Measurements from ENCODE around the gene ULBP1. TPM values are rescaled to one million over a fixed set of nuclear protein-coding genes. Genes with fewer than 3 reads are reported as not detected.
A peak's percentile ranks its signal among the peaks of the same experiment; 100 is the strongest.
"Not testable (repeated sequence)": the region's sequence is repeated elsewhere in the genome, so short reads cannot be mapped to it uniquely, and the experiment has no call there.

Gene ULBP1
- total RNA-seq, 2 experiments from 2014 or later = 2.1 to 2.3 TPM

- Mint-ChIP-seq H3K4me1 (peaks cover 19% of the 10 kb centered on the region), H3K4me3 (no peak overlapping the region), H3K9me3 (no peaks in the 10 kb centered on the region), H3K27ac (no peak overlapping the region), H3K27me3 (peaks cover 79% of the 10 kb centered on the region), H3K36me3 (ENCODE audit: low read depth) (peaks cover 3% of the 10 kb centered on the region)
- ChIA-PET CTCF (interaction anchor here (1.3 kb wide), 1 partner anchor 22 kb away, joined by 4 read pairs; no protein-coding TSS in a partner anchor), POLR2A (no interaction called here)
- DNase-seq = no peak
These were observed 31.6 kb downstream of the ULBP1 start for GRCh38 chr6:149995235-149995750.

DNA sequence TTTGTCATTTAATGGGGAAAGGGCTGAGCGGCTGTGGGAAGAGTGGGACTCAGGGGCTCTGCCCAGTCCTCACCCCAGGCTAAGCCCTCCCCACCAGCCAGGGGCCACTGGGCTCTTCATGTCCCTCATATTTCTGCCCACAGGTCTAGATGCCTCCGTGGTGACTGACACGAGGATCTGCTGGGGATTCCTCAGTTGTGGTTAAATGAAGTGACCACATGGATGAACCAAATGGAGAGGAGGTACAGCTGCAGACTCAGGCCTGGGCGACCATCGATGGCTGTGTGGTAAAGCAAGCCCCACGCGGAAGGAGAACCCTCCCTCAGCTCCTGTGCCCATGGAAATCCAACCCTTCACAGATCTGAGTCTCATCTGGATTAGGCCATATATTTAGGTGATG lies 32.2 kb downstream of the ULBP1 start:
- H3K27me3 Mint-ChIP-seq = peaks cover 78% of the 10 kb centered on the region
- no peak for DNase-seq
- H3K4me3 Mint-ChIP-seq = no peak overlapping the region
- H3K36me3 Mint-ChIP-seq (ENCODE audit: low read depth) = no peaks in the 10 kb centered on the region
- H3K4me1 Mint-ChIP-seq = peaks cover 19% of the 10 kb centered on the region
- ChIA-PET POLR2A (no interaction called here), CTCF (no interaction called here)
- no peaks in the 10 kb centered on the region for H3K9me3 Mint-ChIP-seq
- H3K27ac Mint-ChIP-seq = no peak overlapping the region

GRCh38 chr6:149999636-150000035 lies 35.9 kb downstream of the ULBP1 start:
- no peak overlapping the region for H3K27ac Mint-ChIP-seq
- ChIA-PET POLR2A (interaction anchor here (1.2 kb wide), 1 partner anchor 9 kb away, joined by 3 read pairs; no protein-coding TSS in a partner anchor), CTCF (interaction anchor here (1.0 kb wide), 1 partner anchor 72 kb away, joined by 3 read pairs; no protein-coding TSS in a partner anchor)
- no peaks in the 10 kb centered on the region for H3K9me3 Mint-ChIP-seq
- no peak overlapping the region for H3K4me3 Mint-ChIP-seq
- H3K4me1 Mint-ChIP-seq = peaks cover 36% of the 10 kb centered on the region
- H3K36me3 Mint-ChIP-seq (ENCODE audit: low read depth) = peaks cover 4% of the 10 kb centered on the region
- H3K27me3 Mint-ChIP-seq = peaks cover 51% of the 10 kb centered on the region
- no peak for DNase-seq

GRCh38 chr6:150001295-150002008 lies 37.7 kb downstream of the ULBP1 start:
- no peak overlapping the region for H3K27ac Mint-ChIP-seq
- peaks cover 44% of the 10 kb centered on the region for H3K27me3 Mint-ChIP-seq
- peaks cover 42% of the 10 kb centered on the region for H3K4me1 Mint-ChIP-seq
- CTCF ChIA-PET = no interaction called here
- H3K9me3 Mint-ChIP-seq = no peaks in the 10 kb centered on the region
- peaks cover 4% of the 10 kb centered on the region for H3K36me3 Mint-ChIP-seq (ENCODE audit: low read depth)
- DNase-seq = no peak
- no peak overlapping the region for H3K4me3 Mint-ChIP-seq
- POLR2A ChIA-PET = no interaction called here

- POLR2A ChIA-PET = interaction anchor here (1.0 kb wide), 1 partner anchor 136 kb away, joined by 3 read pairs; no protein-coding TSS in a partner anchor
- Mint-ChIP-seq H3K4me1 (peaks cover 48% of the 10 kb centered on the region), H3K27ac (no peak overlapping the region), H3K36me3 (ENCODE audit: low read depth) (peaks cover 4% of the 10 kb centered on the region), H3K27me3 (peaks cover 33% of the 10 kb centered on the region), H3K9me3 (no peaks in the 10 kb centered on the region), H3K4me3 (no peak overlapping the region)
- no peak for DNase-seq
- CTCF ChIA-PET = no interaction called here
These were observed 39.0 kb downstream of the ULBP1 start for GRCh38 chr6:150002710-150003109.

GRCh38 chr6:150003599-150003998 lies 39.9 kb downstream of the ULBP1 start:
- H3K27ac Mint-ChIP-seq, POLR2A ChIA-PET, H3K9me3 Mint-ChIP-seq: not testable (repeated sequence)

DNA sequence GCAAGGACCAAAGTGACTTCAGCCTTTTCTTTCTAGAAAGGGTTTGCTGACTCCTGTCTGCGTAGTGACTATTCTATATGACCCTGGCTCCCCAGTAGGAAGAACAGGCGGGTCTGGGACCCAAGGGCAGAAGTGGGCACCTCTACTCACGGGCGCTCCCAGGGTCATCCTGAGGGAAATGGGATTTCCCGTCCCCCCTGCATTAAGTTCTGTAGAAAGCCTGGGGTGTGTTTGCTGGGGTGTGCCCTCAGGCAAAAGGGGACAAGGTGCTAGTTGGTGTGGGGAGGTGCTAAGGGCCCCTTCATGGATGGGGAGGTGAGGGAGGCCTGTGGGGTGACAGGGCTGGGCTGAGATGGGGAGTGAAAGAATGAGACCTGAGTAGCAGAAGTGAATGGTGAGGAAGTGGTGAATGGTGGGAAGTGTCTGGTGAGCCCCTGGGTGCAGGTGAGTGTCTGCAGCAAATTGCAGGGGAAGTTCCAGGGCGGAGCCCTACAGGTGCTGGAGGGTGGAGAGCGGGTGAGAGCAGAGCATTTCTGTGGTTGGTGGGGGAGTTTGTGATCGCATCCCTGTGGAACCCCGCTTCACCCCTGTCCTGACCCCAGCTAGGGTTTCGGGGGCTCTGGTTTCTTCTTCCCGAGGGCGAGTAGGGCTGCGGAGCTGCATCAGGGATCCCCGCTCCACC lies 40.5 kb downstream of the ULBP1 start:
- Mint-ChIP-seq H3K27me3 (peaks cover 34% of the 10 kb centered on the region), H3K9me3 (no peaks in the 10 kb centered on the region), H3K36me3 (ENCODE audit: low read depth) (peaks cover 4% of the 10 kb centered on the region), H3K4me1 (peaks cover 54% of the 10 kb centered on the region), H3K27ac (peak overlapping the region; percentile 78), H3K4me3 (peak overlapping the region; percentile 84)
- DNase-seq = peak; percentile 59
- ChIA-PET POLR2A (interaction anchor here (0.6 to 0.8 kb wide), 2 partner anchors 13 to 65 kb away, joined by 3 read pairs; no protein-coding TSS in a partner anchor), CTCF (no interaction called here)

More at GRCh38 chr6:150003599-150003998, 39.9 kb downstream of the ULBP1 start:
- DNase-seq; H3K4me3 Mint-ChIP-seq; H3K36me3 Mint-ChIP-seq (ENCODE audit: low read depth); CTCF ChIA-PET: not testable (repeated sequence)
- peaks cover 33% of the 10 kb centered on the region for H3K27me3 Mint-ChIP-seq
- H3K4me1 Mint-ChIP-seq = peaks cover 51% of the 10 kb centered on the region

DNA sequence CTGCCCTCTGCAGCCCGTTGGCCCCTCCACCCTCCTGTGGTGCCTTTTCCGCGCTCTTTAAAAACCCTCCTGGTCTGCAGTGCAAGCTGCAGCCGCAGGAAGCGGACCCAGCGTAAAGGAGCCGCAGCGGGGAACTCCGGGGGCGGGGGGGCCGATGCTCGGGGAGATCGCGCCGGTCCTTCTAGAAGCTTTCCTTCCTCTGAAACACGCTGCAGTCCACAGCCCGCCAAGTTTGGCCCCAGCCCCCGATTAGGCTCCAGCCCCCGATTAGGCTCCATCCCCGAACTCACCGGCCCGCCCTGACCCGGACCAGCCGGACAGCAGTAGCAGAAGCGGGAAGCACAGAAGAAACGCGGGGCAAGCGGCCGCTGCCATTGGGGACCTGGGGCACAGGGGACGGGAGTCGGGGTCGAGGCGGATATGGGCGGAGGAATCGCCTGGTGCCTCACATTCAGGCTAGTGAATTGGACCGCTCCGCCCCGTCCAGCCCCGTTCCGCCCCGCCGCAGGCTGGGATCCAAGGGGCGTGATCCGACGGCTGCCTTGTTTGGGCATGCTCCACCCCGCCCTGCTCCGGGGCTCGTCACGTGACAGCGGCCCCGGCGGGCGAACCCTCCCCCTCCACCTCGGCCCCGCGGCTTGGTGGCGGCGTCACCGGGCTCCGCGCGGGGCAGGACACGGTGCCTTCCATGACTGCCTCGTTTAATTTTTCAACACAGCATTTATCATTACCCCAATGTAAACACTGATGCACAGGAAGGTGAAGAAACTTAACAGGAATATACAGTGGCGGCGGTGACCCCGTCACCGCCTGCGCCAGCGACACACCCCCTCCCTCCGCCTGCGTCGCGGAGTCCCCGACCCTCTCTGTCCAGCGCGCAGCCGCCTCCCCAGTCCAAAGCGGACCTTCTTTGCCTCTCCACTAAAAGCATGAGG lies 41.3 kb downstream of the ULBP1 start:
- H3K4me1 Mint-ChIP-seq = peaks cover 54% of the 10 kb centered on the region
- H3K9me3 Mint-ChIP-seq = no peaks in the 10 kb centered on the region
- DNase-seq = peak; percentile 95
- POLR2A ChIA-PET = interaction anchor here (0.6 to 0.8 kb wide), 2 partner anchors 13 to 66 kb away, joined by 3 read pairs; no protein-coding TSS in a partner anchor
- peaks cover 35% of the 10 kb centered on the region for H3K27me3 Mint-ChIP-seq
- H3K27ac Mint-ChIP-seq = peak overlapping the region; percentile 78
- H3K36me3 Mint-ChIP-seq (ENCODE audit: low read depth) = peaks cover 4% of the 10 kb centered on the region
- CTCF ChIA-PET = no interaction called here
- peak overlapping the region; percentile 84 for H3K4me3 Mint-ChIP-seq

- CTCF ChIA-PET = interaction anchor here (1.2 to 1.5 kb wide), 2 partner anchors 46 to 65 kb away, joined by 5 read pairs; no protein-coding TSS in a partner anchor
- H3K9me3 Mint-ChIP-seq = no peaks in the 10 kb centered on the region
- H3K36me3 Mint-ChIP-seq (ENCODE audit: low read depth) = peaks cover 4% of the 10 kb centered on the region
- DNase-seq = peak; percentile 17
- peaks cover 45% of the 10 kb centered on the region for H3K4me1 Mint-ChIP-seq
- POLR2A ChIA-PET = no interaction called here
- peak overlapping the region; percentile 84 for H3K4me3 Mint-ChIP-seq
- no peak overlapping the region for H3K27ac Mint-ChIP-seq
- peaks cover 34% of the 10 kb centered on the region for H3K27me3 Mint-ChIP-seq
These were observed 42.3 kb downstream of the ULBP1 start for GRCh38 chr6:150005761-150006651.

DNA sequence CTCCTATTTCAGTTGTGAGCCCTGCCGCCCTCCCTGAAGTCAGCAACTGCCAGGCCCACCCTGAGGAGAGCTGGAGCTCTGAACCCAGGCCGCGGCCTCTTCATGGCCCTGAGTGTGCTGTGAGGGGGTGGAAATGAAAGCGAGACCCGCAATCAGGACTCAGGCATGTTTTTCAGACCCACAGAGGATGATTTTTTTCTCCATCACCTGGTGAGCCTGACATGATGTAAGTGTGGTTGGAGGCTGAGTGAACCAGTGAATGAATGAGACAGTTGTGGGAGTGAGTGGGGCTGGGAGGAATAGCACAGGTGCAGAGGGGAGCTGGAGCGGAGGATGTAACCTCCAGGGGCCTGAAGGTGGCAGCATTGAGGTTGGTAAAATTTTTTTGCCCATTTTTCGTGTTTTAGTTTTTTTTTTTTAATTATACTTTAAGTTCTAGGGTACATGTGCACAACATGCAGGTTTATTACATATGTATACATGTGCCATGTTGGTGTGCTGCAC lies 43.3 kb downstream of the ULBP1 start:
- Mint-ChIP-seq H3K4me1 (peaks cover 34% of the 10 kb centered on the region), H3K36me3 (ENCODE audit: low read depth) (peaks cover 4% of the 10 kb centered on the region), H3K4me3 (no peak overlapping the region), H3K27me3 (peaks cover 41% of the 10 kb centered on the region), H3K9me3 (no peaks in the 10 kb centered on the region), H3K27ac (no peak overlapping the region)
- ChIA-PET CTCF (interaction anchor here (0.7 to 1.5 kb wide), 6 partner anchors 10 to 64 kb away, joined by 3 to 11 read pairs (median 4); no protein-coding TSS in a partner anchor), POLR2A (interaction anchor here (0.7 kb wide), 1 partner anchor 10 kb away, joined by 3 read pairs; no protein-coding TSS in a partner anchor)
- DNase-seq = peak; percentile 47

- DNase-seq = peak; percentile 53
- H3K4me1 Mint-ChIP-seq = peaks cover 29% of the 10 kb centered on the region
- CTCF ChIA-PET = interaction anchor here (1.1 to 1.4 kb wide), 2 partner anchors 16 to 168 kb away, joined by 3 to 5 read pairs; no protein-coding TSS in a partner anchor
- H3K4me3 Mint-ChIP-seq = no peak overlapping the region
- peaks cover 51% of the 10 kb centered on the region for H3K27me3 Mint-ChIP-seq
- H3K9me3 Mint-ChIP-seq = no peaks in the 10 kb centered on the region
- POLR2A ChIA-PET = no interaction called here
- no peak overlapping the region for H3K27ac Mint-ChIP-seq
- no peaks in the 10 kb centered on the region for H3K36me3 Mint-ChIP-seq (ENCODE audit: low read depth)
These were observed 44.8 kb downstream of the ULBP1 start for GRCh38 chr6:150008588-150008987.
